WTC11 (cell line): Measurements from ENCODE around the gene LARP1. TPM values are rescaled to one million over a fixed set of nuclear protein-coding genes. Genes with fewer than 3 reads are reported as not detected.

Source experiments
- ATAC-seq: fragments of 200-7000 bp; cut with Tn5 transposase; 2 replicates; pipeline ENCODE4 v1.10.0; 2021; ENCODE audit warnings: mild to moderate bottlenecking, moderate library complexity
- CTCF ChIA-PET: fragments of 300-600 bp; sonication (Branson Sonifier 250); formaldehyde crosslinking; loops from one replicate; lab custom pipeline; 2021; ENCODE audit warnings: antibody characterized with exemption; lab: Charles Lee
- POLR2A ChIA-PET: fragments of 350-600 bp; sonication (Branson Sonifier 250); formaldehyde crosslinking; loops from one replicate; lab custom pipeline; 2021; ENCODE audit warnings: antibody characterized with exemption; lab: Charles Lee
- DNase-seq: peaks from one replicate; pipeline ENCODE4 v3.0.0; 2021; ENCODE audit warnings: low spot score
- H3K27ac Mint-ChIP-seq: 2 replicates; pipeline ENCODE4 v1.8.0; 2021; ENCODE audit warnings: mixed read lengths
- H3K27me3 Mint-ChIP-seq: 2 replicates; pipeline ENCODE4 v1.8.0; 2021; ENCODE audit warnings: low read depth, mild to moderate bottlenecking, moderate library complexity, mixed read lengths
- H3K36me3 Mint-ChIP-seq: 2 replicates; pipeline ENCODE4 v1.8.0; 2021; ENCODE audit warnings: mixed read lengths
- H3K4me1 Mint-ChIP-seq: 2 replicates; pipeline ENCODE4 v1.8.0; 2022; ENCODE audit warnings: mixed read lengths
- H3K4me3 Mint-ChIP-seq: 2 replicates; pipeline ENCODE4 v1.8.0; 2021; ENCODE audit warnings: mild to moderate bottlenecking, moderate library complexity, mixed read lengths
- H3K9me3 Mint-ChIP-seq: 2 replicates; pipeline ENCODE4 v1.8.0; 2021; ENCODE audit warnings: mixed read lengths
- ATF3 ChIP-seq: sonication (generic); formaldehyde crosslinking; conservative IDR thresholded peaks from 2 replicates; pipeline ENCODE4 v1.8.1; 2022; ENCODE audit warnings: mild to moderate bottlenecking, missing genetic modification reagents
- CREM ChIP-seq: sonication (generic); formaldehyde crosslinking; IDR thresholded peaks from 2 replicates; pipeline ENCODE4 v1.8.1; 2022; ENCODE audit warnings: mild to moderate bottlenecking, missing genetic modification reagents, moderate library complexity
- EMX1 ChIP-seq: fragments of 250-450 bp; sonication (Bioruptor Pico); IDR thresholded peaks from 2 replicates; pipeline ENCODE4 v1.8.0; 2021; ENCODE audit warnings: mild to moderate bottlenecking
- ETV6 ChIP-seq: sonication (generic); formaldehyde crosslinking; IDR thresholded peaks from 2 replicates; pipeline ENCODE4 v1.8.1; 2022; ENCODE audit warnings: mild to moderate bottlenecking, missing genetic modification reagents
- FOXJ3 ChIP-seq: sonication (generic); formaldehyde crosslinking; IDR thresholded peaks from 2 replicates; pipeline ENCODE4 v1.9.0; 2021; ENCODE audit warnings: missing genetic modification reagents, mild to moderate bottlenecking, borderline replicate concordance
- FOXK1 ChIP-seq: sonication (generic); formaldehyde crosslinking; IDR thresholded peaks from 2 replicates; pipeline ENCODE4 v1.8.0; 2022; ENCODE audit warnings: mild to moderate bottlenecking, moderate library complexity, missing genetic modification reagents
- FOXP1 ChIP-seq: sonication (generic); formaldehyde crosslinking; IDR thresholded peaks from 2 replicates; pipeline ENCODE4 v1.8.0; 2022; ENCODE audit warnings: missing genetic modification reagents, mild to moderate bottlenecking, moderate library complexity, borderline replicate concordance
- GABPB1 ChIP-seq: sonication (generic); formaldehyde crosslinking; IDR thresholded peaks from 2 replicates; pipeline ENCODE4 v1.8.1; 2023; ENCODE audit warnings: mild to moderate bottlenecking, missing genetic modification reagents
- HMGA2 ChIP-seq: fragments of 250-450 bp; sonication (Bioruptor Pico); IDR thresholded peaks from 2 replicates; pipeline ENCODE4 v1.4.0; 2021; ENCODE audit warnings: mild to moderate bottlenecking, moderate library complexity
- HMGXB4 ChIP-seq: sonication (generic); formaldehyde crosslinking; IDR thresholded peaks from 2 replicates; pipeline ENCODE4 v1.8.1; 2023; ENCODE audit warnings: mild to moderate bottlenecking, moderate library complexity, missing genetic modification reagents
- JUN ChIP-seq: sonication (generic); formaldehyde crosslinking; IDR thresholded peaks from 2 replicates; pipeline ENCODE4 v1.8.0; 2023; ENCODE audit warnings: mild to moderate bottlenecking, missing genetic modification reagents
- NR2C2 ChIP-seq: sonication (generic); formaldehyde crosslinking; IDR thresholded peaks from 2 replicates; pipeline ENCODE4 v1.8.0; 2022; ENCODE audit warnings: mild to moderate bottlenecking, missing genetic modification reagents
- SMAD3 ChIP-seq: sonication (generic); formaldehyde crosslinking; IDR thresholded peaks from 2 replicates; pipeline ENCODE4 v1.8.0; 2022; ENCODE audit warnings: missing genetic modification reagents, mild to moderate bottlenecking, borderline replicate concordance
- SP1 ChIP-seq: sonication (generic); formaldehyde crosslinking; conservative IDR thresholded peaks from 2 replicates; pipeline ENCODE4 v1.8.1; 2022; ENCODE audit warnings: missing genetic modification reagents
- TCF7 ChIP-seq: sonication (generic); formaldehyde crosslinking; IDR thresholded peaks from 2 replicates; pipeline ENCODE4 v1.8.0; 2022; ENCODE audit warnings: mild to moderate bottlenecking, low read depth, missing genetic modification reagents, moderate library complexity
- TEAD1 ChIP-seq: sonication (generic); formaldehyde crosslinking; IDR thresholded peaks from 2 replicates; pipeline ENCODE4 v1.8.0; 2022; ENCODE audit warnings: mild to moderate bottlenecking, missing genetic modification reagents
- USF2 ChIP-seq: sonication (generic); formaldehyde crosslinking; IDR thresholded peaks from 2 replicates; pipeline ENCODE4 v1.8.1; 2023; ENCODE audit warnings: mild to moderate bottlenecking, missing genetic modification reagents, moderate library complexity
- ZBTB43 ChIP-seq: sonication (generic); formaldehyde crosslinking; IDR thresholded peaks from 2 replicates; pipeline ENCODE4 v1.8.1; 2023; ENCODE audit warnings: mild to moderate bottlenecking, missing genetic modification reagents
- ZNF121 ChIP-seq: sonication (generic); formaldehyde crosslinking; IDR thresholded peaks from 2 replicates; pipeline ENCODE4 v1.8.0; 2023; ENCODE audit warnings: missing genetic modification reagents
- ZNF396 ChIP-seq: fragments of 250-450 bp; sonication (Bioruptor Pico); IDR thresholded peaks from 2 replicates; pipeline ENCODE4 v1.8.0; 2021; ENCODE audit warnings: mild to moderate bottlenecking, moderate library complexity, borderline replicate concordance
- total RNA-seq: library from RNA; stranded (reverse); gene quantifications from 3 replicates; pipeline ENCODE4 v1.2.3, GENCODE V29; 2021
- TF ChIP-seq, protein P1 (sequence below): sonication (generic); formaldehyde crosslinking; IDR thresholded peaks from 2 replicates; pipeline ENCODE4 v1.8.0; 2023; ENCODE audit warnings: missing genetic modification reagents, mild to moderate bottlenecking, borderline replicate concordance
- TF ChIP-seq, protein P2 (sequence below): sonication (generic); formaldehyde crosslinking; IDR thresholded peaks from 2 replicates; pipeline ENCODE4 v1.8.0; 2022; ENCODE audit warnings: mild to moderate bottlenecking, missing genetic modification reagents
- TF ChIP-seq, protein P3 (sequence below): sonication (generic); formaldehyde crosslinking; IDR thresholded peaks from 2 replicates; pipeline ENCODE4 v1.8.0; 2022; ENCODE audit warnings: mild to moderate bottlenecking, missing genetic modification reagents
- TF ChIP-seq, protein P4 (sequence below): sonication (generic); formaldehyde crosslinking; IDR thresholded peaks from 2 replicates; pipeline ENCODE4 v1.8.1; 2022; ENCODE audit warnings: mild to moderate bottlenecking, moderate library complexity, missing genetic modification reagents

LARP1 gene
- total RNA-seq, 1 experiment from 2014 or later = 406 TPM

- Mint-ChIP-seq H3K36me3 (peaks cover 13% of the 10 kb centered on the region), H3K9me3 (no peaks in the 10 kb centered on the region)
- CTCF ChIA-PET = interaction anchor here (0.6 to 1.1 kb wide), 4 partner anchors 10 to 337 kb away, joined by 3 to 5 read pairs (median 4); no protein-coding TSS in a partner anchor
- no peak for TF ChIP-seq EMX1 (CRISPR knock-in tag)
- TF ChIP-seq FOXK1 (CRISPR knock-in tag) = peak; percentile 87
- no peak for TF ChIP-seq ATF3 (CRISPR knock-in tag)
- TF ChIP-seq FOXJ3 (CRISPR knock-in tag) = no peak
- TF ChIP-seq NR2C2 (CRISPR knock-in tag) = 0 out of 2 replicates have a peak, but pooled peaks have one; percentile 55
- no peak for TF ChIP-seq ZNF396 (CRISPR knock-in tag)
- TF ChIP-seq HMGXB4 = peak; percentile 57; the same call in 1 of the 2 replicates
- TF ChIP-seq USF2 (CRISPR knock-in tag) = 0 out of 2 replicates have a peak, but pooled peaks have one; percentile 40
- peak; percentile 83 for TF ChIP-seq SP1 (CRISPR knock-in tag)
- 0 out of 2 replicates have a peak, but pooled peaks have one; percentile 26 for TF ChIP-seq CREM (CRISPR knock-in tag)
- 0 out of 2 replicates have a peak, but pooled peaks have one; percentile 22 for TF ChIP-seq ZBTB43 (CRISPR knock-in tag)
- peak; percentile 31; the same call in 1 of the 2 replicates for TF ChIP-seq SMAD3 (CRISPR knock-in tag)
- TF ChIP-seq, protein P1, sequence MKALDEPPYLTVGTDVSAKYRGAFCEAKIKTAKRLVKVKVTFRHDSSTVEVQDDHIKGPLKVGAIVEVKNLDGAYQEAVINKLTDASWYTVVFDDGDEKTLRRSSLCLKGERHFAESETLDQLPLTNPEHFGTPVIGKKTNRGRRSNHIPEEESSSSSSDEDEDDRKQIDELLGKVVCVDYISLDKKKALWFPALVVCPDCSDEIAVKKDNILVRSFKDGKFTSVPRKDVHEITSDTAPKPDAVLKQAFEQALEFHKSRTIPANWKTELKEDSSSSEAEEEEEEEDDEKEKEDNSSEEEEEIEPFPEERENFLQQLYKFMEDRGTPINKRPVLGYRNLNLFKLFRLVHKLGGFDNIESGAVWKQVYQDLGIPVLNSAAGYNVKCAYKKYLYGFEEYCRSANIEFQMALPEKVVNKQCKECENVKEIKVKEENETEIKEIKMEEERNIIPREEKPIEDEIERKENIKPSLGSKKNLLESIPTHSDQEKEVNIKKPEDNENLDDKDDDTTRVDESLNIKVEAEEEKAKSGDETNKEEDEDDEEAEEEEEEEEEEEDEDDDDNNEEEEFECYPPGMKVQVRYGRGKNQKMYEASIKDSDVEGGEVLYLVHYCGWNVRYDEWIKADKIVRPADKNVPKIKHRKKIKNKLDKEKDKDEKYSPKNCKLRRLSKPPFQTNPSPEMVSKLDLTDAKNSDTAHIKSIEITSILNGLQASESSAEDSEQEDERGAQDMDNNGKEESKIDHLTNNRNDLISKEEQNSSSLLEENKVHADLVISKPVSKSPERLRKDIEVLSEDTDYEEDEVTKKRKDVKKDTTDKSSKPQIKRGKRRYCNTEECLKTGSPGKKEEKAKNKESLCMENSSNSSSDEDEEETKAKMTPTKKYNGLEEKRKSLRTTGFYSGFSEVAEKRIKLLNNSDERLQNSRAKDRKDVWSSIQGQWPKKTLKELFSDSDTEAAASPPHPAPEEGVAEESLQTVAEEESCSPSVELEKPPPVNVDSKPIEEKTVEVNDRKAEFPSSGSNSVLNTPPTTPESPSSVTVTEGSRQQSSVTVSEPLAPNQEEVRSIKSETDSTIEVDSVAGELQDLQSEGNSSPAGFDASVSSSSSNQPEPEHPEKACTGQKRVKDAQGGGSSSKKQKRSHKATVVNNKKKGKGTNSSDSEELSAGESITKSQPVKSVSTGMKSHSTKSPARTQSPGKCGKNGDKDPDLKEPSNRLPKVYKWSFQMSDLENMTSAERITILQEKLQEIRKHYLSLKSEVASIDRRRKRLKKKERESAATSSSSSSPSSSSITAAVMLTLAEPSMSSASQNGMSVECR = peak; percentile 91; the same call in 1 of the 2 replicates
- peak; percentile 95 for TF ChIP-seq TEAD1 (CRISPR knock-in tag)
- TF ChIP-seq FOXP1 (CRISPR knock-in tag) = peak; percentile 65; the same call in 1 of the 2 replicates
- TF ChIP-seq ETV6 (CRISPR knock-in tag) = peak; percentile 69; the same call in 1 of the 2 replicates
- TF ChIP-seq, protein P2, sequence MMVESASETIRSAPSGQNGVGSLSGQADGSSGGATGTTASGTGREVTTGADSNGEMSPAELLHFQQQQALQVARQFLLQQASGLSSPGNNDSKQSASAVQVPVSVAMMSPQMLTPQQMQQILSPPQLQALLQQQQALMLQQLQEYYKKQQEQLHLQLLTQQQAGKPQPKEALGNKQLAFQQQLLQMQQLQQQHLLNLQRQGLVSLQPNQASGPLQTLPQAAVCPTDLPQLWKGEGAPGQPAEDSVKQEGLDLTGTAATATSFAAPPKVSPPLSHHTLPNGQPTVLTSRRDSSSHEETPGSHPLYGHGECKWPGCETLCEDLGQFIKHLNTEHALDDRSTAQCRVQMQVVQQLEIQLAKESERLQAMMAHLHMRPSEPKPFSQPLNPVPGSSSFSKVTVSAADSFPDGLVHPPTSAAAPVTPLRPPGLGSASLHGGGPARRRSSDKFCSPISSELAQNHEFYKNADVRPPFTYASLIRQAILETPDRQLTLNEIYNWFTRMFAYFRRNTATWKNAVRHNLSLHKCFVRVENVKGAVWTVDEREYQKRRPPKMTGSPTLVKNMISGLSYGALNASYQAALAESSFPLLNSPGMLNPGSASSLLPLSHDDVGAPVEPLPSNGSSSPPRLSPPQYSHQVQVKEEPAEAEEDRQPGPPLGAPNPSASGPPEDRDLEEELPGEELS = peak; percentile 31; the same call in 1 of the 2 replicates
- TF ChIP-seq HMGA2 = peak; percentile 30; the same call in 1 of the 2 replicates
- TF ChIP-seq ZNF121 = no peak
- TF ChIP-seq, protein P3, sequence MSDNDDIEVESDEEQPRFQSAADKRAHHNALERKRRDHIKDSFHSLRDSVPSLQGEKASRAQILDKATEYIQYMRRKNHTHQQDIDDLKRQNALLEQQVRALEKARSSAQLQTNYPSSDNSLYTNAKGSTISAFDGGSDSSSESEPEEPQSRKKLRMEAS = peak; percentile 86
- no peak for TF ChIP-seq TCF7 (CRISPR knock-in tag)
- TF ChIP-seq GABPB1 (CRISPR knock-in tag) = peak; percentile 66
- TF ChIP-seq JUN (CRISPR knock-in tag) = 0 out of 2 replicates have a peak, but pooled peaks have one; percentile 29
- TF ChIP-seq, protein P4, sequence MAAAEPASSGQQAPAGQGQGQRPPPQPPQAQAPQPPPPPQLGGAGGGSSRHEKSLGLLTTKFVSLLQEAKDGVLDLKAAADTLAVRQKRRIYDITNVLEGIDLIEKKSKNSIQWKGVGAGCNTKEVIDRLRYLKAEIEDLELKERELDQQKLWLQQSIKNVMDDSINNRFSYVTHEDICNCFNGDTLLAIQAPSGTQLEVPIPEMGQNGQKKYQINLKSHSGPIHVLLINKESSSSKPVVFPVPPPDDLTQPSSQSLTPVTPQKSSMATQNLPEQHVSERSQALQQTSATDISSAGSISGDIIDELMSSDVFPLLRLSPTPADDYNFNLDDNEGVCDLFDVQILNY (CRISPR knock-in tag) = peak; percentile 85
Measured at GRCh38 chr5:154858297-154858971, 103.3 kb downstream of the LARP1 start, which contains the start of gene CNOT8. TSS of gene CNOT8 (plus strand) at chr5:154858627. CDS start at chr5:154863279, 4,652 bp downstream.

More at GRCh38 chr5:154858297-154858971, 103.3 kb downstream of the LARP1 start, which contains the start of gene CNOT8:
- POLR2A ChIA-PET = interaction anchor here (0.6 to 0.7 kb wide), 5 partner anchors 10 to 373 kb away, joined by 3 to 4 read pairs (median 3); no protein-coding TSS in a partner anchor
- H3K27me3 Mint-ChIP-seq = no peaks in the 10 kb centered on the region
- H3K4me1 Mint-ChIP-seq = peaks cover 28% of the 10 kb centered on the region
- peak within 1 kb of the TSS; percentile 100 for H3K27ac Mint-ChIP-seq
- ATAC-seq = peak; percentile 88
- DNase-seq = peak; percentile 97
- H3K4me3 Mint-ChIP-seq = peak within 1 kb of the TSS; percentile 92
